HFFc6 (cell line): ENCODE measurements around the gene SLC3A2. TPM values are rescaled to one million over a fixed set of nuclear protein-coding genes. Genes with fewer than 3 reads are reported as not detected.
A peak's percentile ranks its signal among the peaks of the same experiment; 100 is the strongest.

Source experiments
- DNase-seq: peaks from one replicate; pipeline ENCODE4 v3.0.0-alpha.2; 2018
- H3K27ac Mint-ChIP-seq: 2 replicates; pipeline ENCODE4 v1.8.0; 2020; ENCODE audit warnings: mild to moderate bottlenecking, mixed read lengths
- H3K27me3 Mint-ChIP-seq: 2 replicates; pipeline ENCODE4 v1.8.0; 2021; ENCODE audit warnings: mild to moderate bottlenecking, moderate library complexity, mixed read lengths; ENCODE audit not compliant: insufficient read depth
- H3K36me3 Mint-ChIP-seq: 2 replicates; pipeline ENCODE4 v1.8.0; 2021; ENCODE audit warnings: low read depth, mixed read lengths
- H3K4me1 Mint-ChIP-seq: 2 replicates; pipeline ENCODE4 v1.8.0; 2020; ENCODE audit warnings: low read depth, mixed read lengths
- H3K4me3 Mint-ChIP-seq: 2 replicates; pipeline ENCODE4 v1.8.0; 2020; ENCODE audit warnings: mild to moderate bottlenecking, moderate library complexity, mixed read lengths
- H3K9me3 Mint-ChIP-seq: 2 replicates; pipeline ENCODE4 v1.8.0; 2020; ENCODE audit warnings: mild to moderate bottlenecking, mixed read lengths
- CTCF ChIP-seq: fragments of 200-600 bp; sonication (generic); IDR thresholded peaks from 2 replicates; pipeline ENCODE4 v1.5.0; 2021; ENCODE audit warnings: antibody characterized with exemption, mild to moderate bottlenecking
- total RNA-seq, 6 experiments: library from RNA; stranded (reverse); fragmentation: NEBNext Ultra II Directional; extraction: Animal tissue kit (Norgen Biotek cat#: 25700); gene quantifications; 2 replicates in 1 of 6; 3 replicates in 5 of 6; pipeline ENCODE4 v1.2.3, GENCODE V29; 2021

Gene SLC3A2
- total RNA-seq, 6 experiments from 2014 or later, result 140 to 206 (median 180) TPM

GRCh38 chr11:62843466-62843865, 37.2 kb upstream of the SLC3A2 start:
- Mint-ChIP-seq H3K4me1 (peaks cover 21% of the 10 kb centered on the region), H3K27me3 (peaks cover 8% of the 10 kb centered on the region), H3K27ac (no peak overlapping the region), H3K36me3 (peaks cover 9% of the 10 kb centered on the region), H3K4me3 (no peak overlapping the region), H3K9me3 (no peaks in the 10 kb centered on the region)
- no peak for TF ChIP-seq CTCF
- DNase-seq, result no peak

DNA sequence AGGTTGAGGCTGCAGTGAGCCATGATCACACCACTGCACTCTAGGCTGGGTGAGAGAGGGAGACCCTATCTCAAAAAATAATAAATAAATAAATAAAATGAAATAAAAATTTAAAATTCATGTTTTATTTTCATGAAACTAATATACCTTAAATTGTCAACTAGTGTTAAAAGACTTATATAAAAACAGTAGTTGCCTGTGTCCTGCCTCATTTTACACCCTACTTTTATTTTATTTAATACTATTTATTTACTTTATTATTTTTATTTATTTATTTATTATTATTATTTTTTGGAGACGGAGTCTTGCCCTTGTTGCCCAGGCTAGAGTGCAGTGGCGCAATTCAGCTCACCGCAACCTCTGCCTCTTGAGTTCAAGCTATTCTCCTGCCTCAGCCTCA, 36.5 kb upstream of the SLC3A2 start:
- no peak overlapping the region for H3K27ac Mint-ChIP-seq
- no peak for TF ChIP-seq CTCF
- H3K36me3 Mint-ChIP-seq, result peaks cover 5% of the 10 kb centered on the region
- H3K4me3 Mint-ChIP-seq, result no peak overlapping the region
- no peaks in the 10 kb centered on the region for H3K9me3 Mint-ChIP-seq
- DNase-seq, result no peak
- H3K4me1 Mint-ChIP-seq, result peaks cover 16% of the 10 kb centered on the region
- peaks cover 9% of the 10 kb centered on the region for H3K27me3 Mint-ChIP-seq

- TF ChIP-seq CTCF, result no peak
- H3K4me1 Mint-ChIP-seq, result peaks cover 5% of the 10 kb centered on the region
- no peaks in the 10 kb centered on the region for H3K9me3 Mint-ChIP-seq
- no peak overlapping the region for H3K4me3 Mint-ChIP-seq
- DNase-seq, result no peak
- no peaks in the 10 kb centered on the region for H3K36me3 Mint-ChIP-seq
- peaks cover 1% of the 10 kb centered on the region for H3K27me3 Mint-ChIP-seq
- H3K27ac Mint-ChIP-seq, result no peak overlapping the region
These were observed 34.5 kb upstream of the SLC3A2 start for GRCh38 chr11:62846177-62846576.

DNA sequence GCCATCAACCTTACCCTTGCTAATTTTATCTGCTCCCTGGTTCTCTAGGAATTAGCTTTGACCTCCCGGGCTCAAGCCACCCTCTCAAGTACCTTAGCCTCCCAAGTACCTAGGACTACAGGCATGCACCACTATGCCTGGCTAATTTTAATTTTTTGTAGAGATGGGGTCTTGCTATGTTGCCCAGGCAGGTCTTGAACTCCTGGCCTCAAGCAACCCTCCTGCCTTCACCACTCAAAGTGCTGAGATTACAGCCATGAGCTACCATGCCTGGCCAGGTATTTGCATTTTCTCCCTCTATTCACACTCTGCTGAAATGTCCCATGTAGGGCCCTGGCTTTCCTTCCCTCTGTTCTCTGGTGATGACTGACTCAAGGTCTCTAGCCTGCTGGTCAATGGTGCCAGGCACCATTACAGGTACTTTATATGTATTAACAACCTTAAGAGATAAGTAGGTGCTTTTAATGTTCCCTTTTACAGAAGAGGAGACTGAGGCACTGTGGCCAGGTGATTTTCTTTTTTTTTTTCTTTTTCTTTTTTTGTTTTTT, 32.9 kb upstream of the SLC3A2 start:
- peaks cover 14% of the 10 kb centered on the region for H3K36me3 Mint-ChIP-seq
- H3K4me3 Mint-ChIP-seq, result no peak overlapping the region
- no peaks in the 10 kb centered on the region for H3K9me3 Mint-ChIP-seq
- peaks cover 20% of the 10 kb centered on the region for H3K4me1 Mint-ChIP-seq
- H3K27ac Mint-ChIP-seq, result no peak overlapping the region
- DNase-seq, result no peak
- peaks cover 1% of the 10 kb centered on the region for H3K27me3 Mint-ChIP-seq
- no peak for TF ChIP-seq CTCF

DNA sequence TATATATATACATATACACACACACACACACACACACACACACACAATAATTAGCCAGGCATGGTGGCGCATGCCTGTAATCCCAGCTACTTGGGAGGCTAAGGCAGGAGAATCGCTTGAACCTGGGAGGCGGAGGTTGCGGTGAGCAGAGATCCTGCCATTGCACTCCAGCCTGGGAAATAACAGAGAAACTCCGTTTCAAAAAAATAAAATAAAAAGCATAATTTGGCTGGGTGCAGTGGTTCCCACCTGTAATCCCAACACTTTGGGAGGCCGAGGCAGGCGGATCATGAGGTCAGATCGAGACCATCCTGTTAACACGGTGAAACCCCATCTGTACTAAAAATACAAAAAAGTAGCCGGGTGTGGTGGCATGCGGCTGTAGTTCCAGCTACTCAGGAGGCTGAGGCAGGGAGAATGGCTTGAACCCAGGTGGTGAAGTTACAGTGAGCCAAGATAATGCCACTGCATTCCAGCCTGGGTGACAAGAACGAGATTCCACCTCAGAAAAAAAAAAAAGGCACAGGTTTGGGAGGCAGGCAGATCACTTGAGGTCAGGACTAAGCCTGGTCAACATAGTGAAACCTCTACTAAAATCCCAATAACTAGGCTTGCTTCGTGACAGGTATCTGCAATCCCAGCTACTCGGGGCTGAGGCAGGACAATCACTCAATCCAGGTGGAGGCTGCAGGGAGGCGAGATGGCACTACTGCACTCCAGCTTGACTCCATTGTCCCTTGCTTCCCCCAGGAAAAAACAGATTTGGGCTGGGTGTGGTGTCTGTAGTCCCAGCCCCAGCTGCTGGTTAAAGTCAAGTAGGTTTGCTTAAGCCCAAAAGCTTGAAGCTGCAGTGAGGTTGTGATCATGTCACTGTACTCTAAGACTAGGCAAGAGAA, 29.5 kb upstream of the SLC3A2 start:
- no peak for TF ChIP-seq CTCF
- peaks cover 31% of the 10 kb centered on the region for H3K4me1 Mint-ChIP-seq
- peaks cover 19% of the 10 kb centered on the region for H3K27me3 Mint-ChIP-seq
- peaks cover 43% of the 10 kb centered on the region for H3K36me3 Mint-ChIP-seq
- no peak for DNase-seq
- H3K9me3 Mint-ChIP-seq, result peaks cover 10% of the 10 kb centered on the region
- H3K27ac Mint-ChIP-seq, result peak overlapping the region; percentile 55
- peak overlapping the region; percentile 37 for H3K4me3 Mint-ChIP-seq
